ENCODE results near the gene SNX22.

SNX22 gene

DNA sequence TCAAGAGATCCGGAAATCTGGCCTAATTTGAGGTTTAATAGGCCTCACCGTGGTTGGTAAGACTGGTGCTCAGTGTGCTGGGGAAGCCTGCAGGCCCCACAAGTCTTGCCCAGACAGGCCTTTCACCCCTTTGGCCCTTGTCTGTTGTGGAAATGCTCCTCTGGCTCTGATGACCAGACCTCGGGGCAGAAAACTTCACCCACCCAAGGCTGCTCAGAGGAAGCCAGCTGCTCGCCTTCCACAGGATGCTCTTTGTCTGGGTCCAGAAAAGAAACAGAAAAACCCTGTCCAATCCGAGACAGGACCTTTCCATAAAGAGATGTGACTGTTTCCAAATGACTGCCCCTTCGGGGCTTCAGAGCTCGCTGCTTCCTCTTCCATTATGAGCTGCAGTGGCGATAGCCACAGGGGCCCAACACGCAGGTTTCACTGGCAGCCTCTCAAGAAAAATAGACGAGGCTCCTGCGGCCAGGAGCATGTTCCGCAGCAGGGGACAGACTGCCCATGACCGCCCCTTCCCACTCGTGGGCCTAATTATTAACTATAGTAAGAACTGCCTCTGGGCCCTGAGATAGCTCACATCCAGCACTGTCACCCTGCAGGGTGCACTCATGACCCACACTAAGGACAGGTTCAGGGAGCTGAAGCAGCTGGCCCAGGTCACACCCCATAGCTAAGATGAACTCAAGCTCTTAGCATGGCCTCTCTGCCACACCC, 6.8 kb upstream of the SNX22 start:
- TF ChIP-seq, protein P1, sequence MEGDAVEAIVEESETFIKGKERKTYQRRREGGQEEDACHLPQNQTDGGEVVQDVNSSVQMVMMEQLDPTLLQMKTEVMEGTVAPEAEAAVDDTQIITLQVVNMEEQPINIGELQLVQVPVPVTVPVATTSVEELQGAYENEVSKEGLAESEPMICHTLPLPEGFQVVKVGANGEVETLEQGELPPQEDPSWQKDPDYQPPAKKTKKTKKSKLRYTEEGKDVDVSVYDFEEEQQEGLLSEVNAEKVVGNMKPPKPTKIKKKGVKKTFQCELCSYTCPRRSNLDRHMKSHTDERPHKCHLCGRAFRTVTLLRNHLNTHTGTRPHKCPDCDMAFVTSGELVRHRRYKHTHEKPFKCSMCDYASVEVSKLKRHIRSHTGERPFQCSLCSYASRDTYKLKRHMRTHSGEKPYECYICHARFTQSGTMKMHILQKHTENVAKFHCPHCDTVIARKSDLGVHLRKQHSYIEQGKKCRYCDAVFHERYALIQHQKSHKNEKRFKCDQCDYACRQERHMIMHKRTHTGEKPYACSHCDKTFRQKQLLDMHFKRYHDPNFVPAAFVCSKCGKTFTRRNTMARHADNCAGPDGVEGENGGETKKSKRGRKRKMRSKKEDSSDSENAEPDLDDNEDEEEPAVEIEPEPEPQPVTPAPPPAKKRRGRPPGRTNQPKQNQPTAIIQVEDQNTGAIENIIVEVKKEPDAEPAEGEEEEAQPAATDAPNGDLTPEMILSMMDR (IDR thresholded peaks at IDR 0.05; ENCODE audit: insufficient read depth, missing control alignments), result no peak
- FAIRE-seq, result no peak
- no peak for DNase-seq (ENCODE audit: insufficient read length, low spot score)

GRCh38 chr15:64146041-64146440, 5.5 kb upstream of the SNX22 start:
- no peak for FAIRE-seq

DNA sequence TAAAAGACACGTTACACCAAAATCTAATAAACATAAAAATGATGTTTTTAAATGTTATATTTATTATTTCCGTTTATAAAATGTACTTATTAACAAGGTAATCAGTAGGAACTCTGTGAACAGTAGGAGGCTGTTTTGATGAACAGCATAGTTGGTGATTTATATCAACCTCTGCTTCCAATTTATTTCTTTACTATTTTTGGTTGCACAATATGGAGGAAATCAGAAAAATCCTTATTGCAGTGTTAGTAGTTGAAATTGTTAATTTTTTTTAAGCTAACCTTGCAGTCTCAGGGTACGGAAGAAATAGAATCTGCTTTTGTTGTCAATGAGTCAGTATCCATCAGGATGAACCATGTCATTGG, 5.0 kb upstream of the SNX22 start:
- DNase-seq (ENCODE audit: insufficient read length, low spot score) (no peak), FAIRE-seq (no peak)
- TF ChIP-seq, protein P1 (IDR thresholded peaks at IDR 0.05; ENCODE audit: insufficient read depth, missing control alignments), result no peak

More at GRCh38 chr15:64146041-64146440, 5.5 kb upstream of the SNX22 start:
- TF ChIP-seq, protein P1 (IDR thresholded peaks at IDR 0.05; ENCODE audit: insufficient read depth, missing control alignments), result no peak
- no peak for DNase-seq (ENCODE audit: insufficient read length, low spot score)

- no peak for DNase-seq (ENCODE audit: insufficient read length, low spot score)
- TF ChIP-seq, protein P1 (IDR thresholded peaks at IDR 0.05; ENCODE audit: insufficient read depth, missing control alignments), result no peak
- no peak for FAIRE-seq
Observed at GRCh38 chr15:64146885-64147681, 4.4 kb upstream of the SNX22 start.

DNA sequence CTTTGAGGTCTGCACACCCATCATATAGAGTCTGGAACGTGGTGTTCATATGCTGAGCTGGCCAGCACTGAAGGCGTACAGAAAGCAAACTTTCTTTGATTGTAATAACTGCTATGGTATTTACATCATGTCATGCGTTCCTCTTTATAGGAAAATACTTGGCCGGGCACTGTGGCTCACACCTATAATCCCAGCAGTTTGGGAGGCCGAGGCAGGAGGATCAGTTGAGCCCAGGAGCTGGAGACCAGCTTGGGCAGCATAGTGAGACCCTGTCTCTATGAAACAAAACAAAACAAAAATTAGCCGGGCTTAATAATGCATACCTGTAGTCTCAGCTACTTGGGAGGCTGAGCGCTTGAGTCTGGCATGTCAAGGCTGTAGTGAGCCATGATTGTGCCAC, 3.4 kb upstream of the SNX22 start:
- DNase-seq (ENCODE audit: insufficient read length, low spot score) (no peak), FAIRE-seq (no peak)
- TF ChIP-seq, protein P1 (IDR thresholded peaks at IDR 0.05; ENCODE audit: insufficient read depth, missing control alignments), result no peak

DNA sequence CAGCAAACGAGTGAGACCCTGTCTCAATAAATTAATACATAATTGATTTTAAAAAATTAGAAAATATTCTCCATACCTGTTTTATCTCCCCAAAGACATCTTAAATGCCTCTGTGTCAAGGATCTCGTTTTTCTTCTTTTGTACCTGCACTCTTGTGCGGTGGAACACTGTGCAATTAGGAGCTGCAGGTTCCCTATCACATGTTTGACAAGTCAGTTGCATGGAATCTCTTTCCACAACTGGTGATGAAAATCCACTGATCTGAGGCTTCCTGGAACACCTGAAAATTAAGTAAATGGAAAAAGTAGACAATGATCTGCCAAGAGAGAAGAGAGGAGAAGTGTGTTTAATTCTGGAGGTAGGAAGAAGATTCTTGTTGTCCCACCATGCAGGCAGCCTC, 3.0 kb upstream of the SNX22 start:
- TF ChIP-seq, protein P1 (IDR thresholded peaks at IDR 0.05; ENCODE audit: insufficient read depth, missing control alignments), result no peak
- DNase-seq (ENCODE audit: insufficient read length, low spot score), result no peak
- no peak for FAIRE-seq

- FAIRE-seq (no peak), DNase-seq (ENCODE audit: insufficient read length, low spot score) (no peak)
Observed at GRCh38 chr15:64149424-64149823, 2.1 kb upstream of the SNX22 start.

More at GRCh38 chr15:64149424-64149823, 2.1 kb upstream of the SNX22 start:
- TF ChIP-seq, protein P1 (IDR thresholded peaks at IDR 0.05; ENCODE audit: insufficient read depth, missing control alignments), result peak; percentile 20
